Stimulated activated CD4-positive, alpha-beta T cell treated with anti-CD3 and anti-CD28 coated beads, Interleukin-4, amount 100 ng/mL, for 1 hour (primary cell): ENCODE data around the gene PTGDR2.

Experiments used
- DNase-seq: peaks from one replicate; pipeline ENCODE4 v3.0.0-alpha.2; 2020

Gene PTGDR2

DNA sequence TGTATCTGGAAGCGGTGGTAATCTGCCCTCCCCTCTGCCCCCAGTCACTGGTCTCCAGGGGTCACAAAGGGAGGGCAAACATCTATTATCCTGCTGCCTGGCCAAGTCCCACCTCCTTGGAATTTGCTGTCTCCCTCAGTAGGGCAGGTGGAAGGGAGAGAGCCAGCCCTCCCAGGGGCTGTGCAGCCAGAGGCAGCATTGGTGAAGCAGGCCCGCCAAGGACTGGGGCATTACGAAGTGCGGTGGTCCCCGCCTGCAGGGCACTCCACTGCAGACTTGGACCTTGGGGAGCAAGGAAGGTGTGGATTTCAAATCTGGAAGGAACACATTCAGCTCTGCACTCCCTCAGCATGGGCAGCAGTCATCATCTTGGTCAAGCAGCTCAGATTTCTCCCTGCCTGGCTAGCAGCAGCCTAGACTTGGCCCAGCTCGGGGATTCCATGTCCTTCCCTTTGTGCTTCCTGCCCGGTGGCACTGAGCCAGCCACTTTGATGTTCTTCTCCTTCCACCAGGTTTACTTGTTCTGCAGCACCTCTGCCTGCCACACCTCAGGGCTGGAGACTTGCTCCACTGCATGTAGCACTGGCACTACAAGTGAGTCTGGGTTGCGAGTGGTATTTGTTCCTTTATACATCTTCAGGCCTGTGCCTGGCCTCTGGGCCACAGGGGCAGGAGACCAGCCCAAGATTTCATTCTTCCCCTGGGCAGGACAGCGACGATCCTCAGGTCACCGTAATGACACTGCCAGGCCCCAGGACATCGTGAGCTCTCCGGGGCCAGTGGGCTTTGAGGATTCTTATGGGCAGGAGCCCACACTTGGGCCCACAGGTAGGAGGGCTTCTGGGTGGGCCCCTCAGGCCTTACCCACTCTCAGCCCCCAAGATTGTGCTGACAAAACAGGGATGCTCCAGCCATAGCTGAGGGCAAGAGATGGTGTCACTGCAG, 18.9 kb upstream of the PTGDR2 start:
- DNase-seq: no peak

DNA sequence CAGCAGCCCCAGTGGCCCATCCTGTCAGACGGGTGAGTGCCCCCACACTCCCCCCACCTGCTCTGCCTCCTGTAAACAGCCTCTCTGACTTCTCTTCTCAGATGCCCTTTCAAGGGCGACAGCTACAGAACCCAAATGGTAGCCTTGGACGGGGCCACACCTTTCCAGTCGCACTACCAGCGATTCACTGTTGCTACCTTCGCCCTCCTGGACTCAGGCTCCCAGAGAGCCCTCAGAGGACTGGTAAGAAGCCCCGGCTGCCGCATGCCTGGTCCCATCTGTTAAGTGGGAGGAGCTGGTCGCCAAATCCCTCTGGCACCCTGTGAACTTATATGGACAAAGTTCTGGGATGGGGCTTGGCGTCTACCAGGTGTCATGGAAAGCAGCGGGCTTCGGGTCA, 17.8 kb upstream of the PTGDR2 start:
- no peak for DNase-seq

DNA sequence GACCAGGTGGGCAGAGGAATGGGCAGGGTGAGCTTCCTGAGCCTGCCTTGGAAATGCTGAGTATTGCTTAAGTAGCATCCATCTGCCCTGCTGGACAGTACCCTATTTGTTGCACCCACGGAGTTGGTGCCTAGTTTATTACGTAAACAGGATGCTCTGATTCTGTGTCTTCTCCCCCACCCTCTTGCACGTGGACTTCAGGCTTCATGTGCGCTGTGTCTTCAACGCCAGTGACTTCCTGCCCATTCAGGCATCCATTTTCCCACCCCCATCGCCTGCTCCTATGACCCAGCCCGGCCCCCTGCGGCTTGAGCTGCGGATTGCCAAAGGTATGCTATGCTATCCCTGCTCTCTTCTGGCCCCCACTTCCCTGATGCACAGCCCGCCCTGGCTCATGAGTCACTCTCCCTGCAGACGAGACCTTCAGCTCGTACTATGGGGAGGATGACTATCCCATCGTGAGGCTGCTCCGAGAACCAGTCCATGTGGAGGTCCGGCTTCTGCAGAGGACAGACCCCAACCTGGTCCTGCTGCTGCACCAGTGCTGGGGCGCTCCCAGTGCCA, 17.3 kb upstream of the PTGDR2 start:
- no peak for DNase-seq

DNA sequence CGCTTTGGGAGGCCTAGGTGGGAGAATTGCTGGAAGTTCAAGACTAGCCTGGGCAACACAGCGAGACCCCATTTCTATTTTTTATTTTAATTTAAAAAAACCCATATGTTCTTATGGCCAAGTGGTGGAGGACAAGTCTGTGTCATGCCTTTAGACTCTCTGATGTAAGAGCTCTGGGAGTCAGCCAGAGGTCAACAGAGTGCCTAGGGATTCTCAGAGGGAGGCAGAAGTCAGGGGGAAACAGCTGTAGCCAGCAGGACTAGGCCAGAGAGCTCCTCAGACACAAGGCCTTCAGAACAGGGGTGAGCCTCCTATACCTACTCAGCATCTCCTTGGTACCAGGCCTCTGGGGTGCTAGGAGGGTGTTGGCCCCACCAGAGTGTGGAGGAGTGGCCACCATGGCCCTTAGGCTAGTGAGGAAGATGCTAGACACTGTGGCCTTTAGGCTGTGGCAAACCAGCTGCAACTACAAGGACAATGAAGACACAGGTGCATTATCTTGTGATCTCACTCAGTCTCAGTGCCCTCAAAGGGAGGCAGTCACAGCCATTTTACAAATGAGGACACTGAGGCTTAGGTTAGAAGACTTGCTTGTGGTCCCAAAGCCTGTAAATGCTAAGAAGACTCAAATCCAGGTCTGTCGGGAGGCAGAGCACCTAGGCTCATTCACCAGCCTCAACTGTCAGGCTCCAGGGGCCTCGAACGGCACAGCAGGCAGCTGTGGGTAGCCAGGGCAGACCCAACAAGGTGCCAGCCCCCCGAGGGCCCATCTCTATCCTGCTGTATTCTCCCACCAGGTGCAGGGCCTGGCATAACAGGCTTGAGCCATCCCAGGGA, 16.6 kb upstream of the PTGDR2 start:
- no peak for DNase-seq

DNA sequence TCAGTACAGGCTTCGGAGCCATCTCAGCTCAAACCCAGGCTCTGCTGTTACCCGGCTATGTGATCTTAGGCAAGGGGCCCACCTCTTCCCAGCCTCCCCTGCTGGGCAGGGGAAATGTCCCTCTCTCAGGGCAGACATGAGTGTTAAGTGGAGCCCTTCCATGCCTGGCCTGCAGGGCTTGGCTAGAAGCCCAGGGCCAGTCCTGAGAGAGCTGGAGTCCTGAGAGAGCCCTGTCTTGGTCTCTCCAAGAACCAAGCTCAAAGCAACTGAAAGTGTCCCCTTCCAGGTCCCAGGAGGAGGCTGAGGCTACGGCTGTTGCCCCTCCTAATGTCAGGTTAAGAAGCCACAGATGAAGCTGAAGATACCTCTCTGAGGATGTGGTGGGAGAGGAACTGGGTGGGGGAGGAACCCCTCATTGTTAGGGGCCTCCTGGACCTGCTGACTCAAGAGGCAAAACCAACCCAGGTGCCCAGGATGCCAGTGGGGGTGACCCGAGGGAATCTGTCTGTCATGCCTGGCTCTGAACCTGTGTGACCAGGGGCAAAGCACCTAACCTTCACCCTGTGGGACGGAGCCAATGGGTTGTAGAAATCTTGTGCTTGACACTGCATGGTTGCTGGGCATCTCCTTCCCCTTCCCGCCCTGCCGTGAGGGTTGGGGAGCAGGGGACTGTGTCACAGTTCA, 15.8 kb upstream of the PTGDR2 start:
- DNase-seq: no peak

DNA sequence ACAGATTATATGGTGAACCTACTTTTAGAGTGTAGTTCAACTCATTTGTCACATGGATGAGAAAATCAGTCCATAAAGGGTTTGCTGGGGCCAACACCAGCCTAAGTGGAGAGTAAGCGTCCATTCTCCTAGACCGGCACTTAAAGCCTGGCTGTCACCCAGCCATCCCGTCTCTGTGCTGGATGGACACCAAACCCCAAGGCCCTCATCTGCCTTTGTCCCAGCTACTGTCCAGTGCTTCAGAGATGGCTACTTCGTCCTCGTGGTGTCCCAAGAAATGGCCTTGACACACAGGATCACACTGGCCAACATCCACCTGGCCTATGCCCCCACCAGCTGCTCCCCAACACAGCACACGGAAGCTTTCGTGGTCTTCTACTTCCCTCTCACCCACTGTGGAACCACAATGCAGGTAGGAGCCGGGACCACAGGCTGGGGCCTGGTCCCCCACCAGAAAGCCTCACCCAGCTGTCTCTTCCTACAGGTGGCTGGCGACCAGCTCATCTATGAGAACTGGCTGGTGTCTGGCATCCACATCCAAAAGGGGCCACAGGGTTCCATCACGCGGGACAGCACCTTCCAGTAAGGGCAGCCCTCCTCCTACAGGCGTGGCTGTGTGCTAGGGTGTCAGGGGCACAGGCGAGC, 15.1 kb upstream of the PTGDR2 start:
- no peak for DNase-seq

DNA sequence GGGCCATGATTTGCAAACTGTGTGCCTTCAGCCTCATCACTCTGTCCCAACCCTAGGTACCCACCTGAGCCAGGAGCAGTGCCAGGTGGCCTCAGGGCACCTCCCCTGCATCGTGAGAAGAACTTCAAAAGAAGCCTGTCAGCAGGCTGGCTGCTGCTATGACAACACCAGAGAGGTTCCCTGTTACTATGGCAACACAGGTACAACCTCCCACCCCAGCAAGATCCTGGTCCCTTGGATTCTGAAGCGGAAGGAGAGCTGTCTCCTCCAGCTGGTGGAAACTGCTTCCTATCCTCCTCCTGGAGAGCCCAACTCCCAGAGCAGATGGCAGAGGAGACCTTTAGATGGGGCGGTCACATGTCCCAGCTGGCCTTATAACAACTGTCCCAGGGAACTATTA, 14.5 kb upstream of the PTGDR2 start:
- no peak for DNase-seq

DNA sequence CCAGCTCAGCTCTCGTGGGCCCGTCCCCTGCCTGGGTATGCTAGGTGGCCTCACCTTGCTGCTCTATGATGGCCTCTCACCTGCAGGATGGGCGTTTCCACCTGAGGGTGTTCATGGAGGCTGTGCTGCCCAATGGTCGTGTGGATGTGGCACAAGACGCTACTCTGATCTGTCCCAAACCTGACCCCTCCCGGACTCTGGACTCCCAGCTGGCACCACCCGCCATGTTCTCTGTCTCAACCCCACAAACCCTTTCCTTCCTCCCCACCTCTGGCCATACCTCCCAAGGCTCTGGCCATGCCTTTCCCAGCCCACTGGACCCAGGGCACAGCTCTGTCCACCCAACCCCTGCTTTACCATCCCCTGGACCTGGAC, 13.7 kb upstream of the PTGDR2 start:
- no peak for DNase-seq

DNA sequence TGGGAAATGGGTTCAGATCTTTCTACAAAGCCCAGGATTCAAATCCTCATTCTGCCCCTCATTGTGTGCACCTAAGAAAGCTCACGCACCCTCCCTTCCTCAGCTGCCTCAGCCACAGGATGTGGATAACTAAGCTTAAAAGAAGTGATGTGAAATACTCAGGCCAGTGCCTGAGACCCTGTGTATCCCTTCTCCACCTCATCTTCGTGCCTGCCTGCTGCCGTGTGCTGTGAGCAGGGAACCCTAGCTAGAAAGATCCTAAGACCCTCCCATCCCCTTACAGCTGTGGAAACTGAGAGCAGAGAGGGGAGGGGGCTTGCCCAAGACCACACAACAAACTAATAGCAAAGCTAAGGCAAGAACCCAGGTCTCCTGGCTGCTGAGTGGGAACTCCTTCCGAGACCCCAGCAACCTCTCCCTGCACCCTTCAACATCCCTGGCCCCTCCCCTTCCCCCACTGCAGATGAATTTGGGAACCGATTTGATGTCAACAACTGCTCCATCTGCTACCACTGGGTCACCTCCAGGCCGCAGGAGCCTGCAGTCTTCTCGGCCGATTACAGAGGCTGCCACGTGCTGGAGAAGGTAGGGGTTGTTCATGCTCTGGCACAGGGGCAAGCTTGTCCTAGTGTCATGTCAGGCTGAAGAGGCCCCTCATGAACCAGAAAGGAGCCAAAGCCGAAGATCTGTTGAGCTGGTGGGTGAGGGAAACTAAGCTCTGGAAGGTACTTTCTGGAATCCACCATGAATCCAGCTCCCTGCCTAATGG, 13.1 kb upstream of the PTGDR2 start:
- DNase-seq: no peak

DNA sequence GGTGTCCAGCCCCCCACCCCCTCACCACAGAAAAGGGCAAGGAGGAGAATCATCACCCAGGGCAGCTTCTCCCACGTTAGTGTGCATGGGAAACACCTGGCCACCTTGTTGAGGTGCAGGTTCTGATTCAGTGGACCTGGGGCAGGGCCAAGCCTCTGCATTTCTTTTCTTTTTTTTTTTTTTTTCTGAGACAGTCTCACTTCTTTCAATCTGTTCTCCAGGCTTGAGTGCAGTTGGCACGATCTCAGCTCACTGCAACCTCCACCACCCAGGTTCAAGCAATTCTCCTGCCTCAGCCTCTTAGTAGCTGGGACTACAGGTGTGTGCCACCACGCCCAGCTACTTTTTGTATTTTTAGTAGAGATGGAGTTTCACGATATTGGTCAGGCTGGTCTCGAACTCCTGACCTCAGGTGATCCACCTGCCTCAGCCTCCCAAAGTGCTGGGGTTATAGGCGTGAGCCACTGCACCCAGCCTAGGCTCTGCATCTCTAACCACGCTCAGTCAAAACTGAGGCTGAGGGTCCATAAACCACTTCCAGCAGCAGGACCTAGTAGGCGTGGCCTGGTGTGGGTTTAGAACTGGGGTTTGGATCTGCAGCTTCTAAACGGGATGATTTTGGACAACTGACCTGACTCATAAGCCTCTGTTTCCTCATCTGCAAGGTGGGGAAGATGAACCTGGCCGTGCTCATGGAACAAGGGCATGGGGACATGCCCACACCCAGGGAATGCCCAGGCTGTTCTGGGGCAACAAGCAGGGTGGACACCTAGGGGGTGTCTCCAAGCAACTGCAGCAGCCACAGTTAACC, 12.3 kb upstream of the PTGDR2 start:
- no peak for DNase-seq

DNA sequence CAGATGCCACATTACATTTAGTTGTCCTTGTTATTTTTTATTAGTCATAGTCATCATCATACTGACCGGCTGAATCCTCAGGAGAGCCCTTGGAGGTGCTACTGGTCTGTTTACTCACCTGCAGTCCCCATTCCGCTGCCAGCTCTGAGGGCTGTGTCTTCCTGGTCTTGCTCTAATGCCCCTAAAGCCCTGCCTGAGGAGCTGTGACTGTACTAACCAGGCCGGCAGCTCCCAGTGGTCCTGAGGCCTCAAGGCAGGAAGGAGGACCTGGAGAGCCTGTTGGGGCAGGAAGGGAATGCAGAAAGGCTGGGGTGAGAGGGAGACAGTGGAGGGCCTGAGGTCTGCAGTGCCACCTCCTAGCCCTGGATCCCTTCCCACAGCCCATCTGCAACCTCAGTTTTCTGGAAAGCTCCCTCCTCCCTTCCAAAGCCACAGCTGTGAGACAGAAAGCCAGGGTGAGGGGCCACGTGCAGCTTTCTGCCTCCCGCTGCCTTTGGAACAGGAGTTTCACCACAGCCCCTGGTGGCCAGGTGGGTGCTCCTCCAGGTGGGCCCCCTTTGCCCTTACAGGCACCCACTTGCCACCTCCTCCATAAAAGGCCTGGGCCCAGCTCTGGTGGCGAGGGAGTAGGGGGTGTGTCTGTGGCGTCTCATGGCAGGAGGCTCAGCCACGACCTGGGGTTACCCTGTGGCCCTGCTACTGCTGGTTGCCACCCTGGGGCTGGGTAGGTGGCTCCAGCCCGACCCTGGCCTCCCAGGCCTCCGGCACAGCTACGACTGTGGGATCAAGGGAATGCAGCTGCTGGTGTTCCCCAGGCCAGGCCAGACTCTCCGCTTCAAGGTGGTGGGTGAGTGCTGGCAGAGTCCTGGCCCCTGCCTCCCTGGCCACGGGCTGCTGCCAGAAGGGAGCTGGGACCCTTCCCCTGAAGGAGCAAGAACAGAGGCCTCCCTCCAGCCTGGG, 11.4 kb upstream of the PTGDR2 start, which contains the start of gene ZP1:
ZP1 (plus strand) TSS at position 632 of the 960 bp plus-strand sequence; CDS start at position 652, 20 bp downstream.
- no peak for DNase-seq

DNA sequence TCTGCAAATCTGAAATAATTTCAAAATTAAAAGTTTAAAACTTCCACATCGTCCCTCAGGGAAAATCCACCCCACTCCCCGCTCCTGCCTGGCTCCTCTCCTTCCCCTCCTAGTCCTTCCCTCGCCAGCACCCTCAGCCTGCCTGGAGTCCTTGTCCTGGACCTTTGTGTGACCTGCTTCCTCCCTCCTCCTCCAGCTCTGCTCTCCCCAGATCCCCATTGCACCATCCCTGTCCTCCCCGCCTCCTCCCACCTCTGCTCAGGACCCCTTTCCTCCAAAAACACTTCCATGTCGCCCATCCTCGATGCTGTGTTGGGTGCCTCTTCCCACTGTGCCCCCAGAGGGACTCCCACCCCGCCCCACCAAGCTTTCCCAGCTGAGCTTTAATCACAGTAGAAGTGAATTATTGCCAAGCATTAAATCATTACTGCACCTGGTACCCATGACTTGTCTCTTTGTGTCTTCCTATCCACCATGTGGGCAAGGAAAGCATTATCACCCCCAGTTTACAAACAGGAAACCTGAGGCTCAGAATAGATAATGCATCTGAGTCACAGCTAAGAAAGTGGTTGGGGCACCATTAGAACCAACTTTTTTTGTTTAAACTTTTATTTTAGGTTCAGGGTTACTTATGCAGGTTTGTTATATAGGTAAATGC, 9.2 kb upstream of the PTGDR2 start:
- DNase-seq: no peak

DNA sequence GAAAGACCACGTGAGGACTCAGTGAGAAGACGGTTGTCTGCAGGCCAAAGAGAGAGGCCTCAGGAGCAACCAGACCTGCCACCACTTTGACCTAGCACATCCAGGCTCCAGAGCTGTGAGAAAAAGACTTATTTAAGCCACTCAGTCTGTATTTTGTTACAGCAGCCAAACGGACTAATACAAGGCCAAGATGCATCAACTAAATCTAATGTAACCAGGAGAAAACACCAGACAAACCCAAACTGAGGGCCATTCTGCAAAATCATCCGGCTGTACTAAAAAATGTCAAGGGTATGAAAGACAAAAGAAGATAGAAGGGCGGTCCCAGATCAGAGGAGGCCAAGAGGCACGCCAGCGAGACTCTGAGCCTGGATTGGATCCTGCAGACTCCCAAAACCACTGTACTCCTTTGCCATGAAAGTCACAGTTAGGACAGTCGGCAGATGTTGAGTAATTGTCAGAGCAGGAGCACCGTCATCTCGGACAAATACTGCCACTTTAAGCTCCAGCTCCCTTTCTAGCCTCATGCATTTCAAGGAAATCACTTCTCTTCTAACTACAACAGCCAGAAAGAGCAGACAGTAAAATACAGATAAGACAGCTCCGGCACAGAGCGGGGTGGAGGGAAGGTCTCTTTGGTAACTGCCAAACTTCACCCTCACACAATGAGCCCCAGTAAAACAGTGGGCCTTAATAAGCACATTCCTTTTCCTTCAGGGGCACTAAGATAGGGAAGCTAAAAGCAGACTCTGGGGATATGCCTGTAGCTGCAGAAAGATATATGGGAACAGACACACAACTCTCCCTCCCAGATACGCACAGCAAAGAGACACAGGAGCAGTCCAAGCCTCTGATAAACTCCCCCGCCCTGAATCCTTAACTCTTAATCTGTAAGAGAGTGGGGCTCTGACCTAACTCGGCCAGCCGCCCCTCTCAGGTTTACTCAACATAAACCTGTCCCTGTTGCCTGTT, 8.1 kb upstream of the PTGDR2 start:
- DNase-seq: no peak

DNA sequence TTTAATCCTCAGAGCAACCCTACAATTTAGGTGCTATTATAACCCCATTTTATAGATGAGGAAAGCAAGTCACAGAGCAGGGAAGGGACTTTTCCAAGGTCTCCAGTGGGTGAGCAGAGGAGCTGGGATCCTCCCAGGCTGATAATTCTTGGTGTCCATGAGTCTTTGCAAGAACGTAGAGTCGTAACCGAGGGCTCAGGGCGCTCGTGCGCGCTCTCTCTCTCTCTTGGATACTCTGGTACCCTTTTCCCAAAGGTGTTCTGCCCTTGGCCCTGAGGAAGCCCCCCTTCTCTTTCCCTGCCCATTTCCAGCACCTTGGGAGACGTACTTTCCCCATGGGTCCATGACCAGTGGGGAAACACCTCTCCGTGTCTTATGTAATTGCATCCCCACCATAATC, 6.4 kb upstream of the PTGDR2 start:
- DNase-seq: no peak

DNA sequence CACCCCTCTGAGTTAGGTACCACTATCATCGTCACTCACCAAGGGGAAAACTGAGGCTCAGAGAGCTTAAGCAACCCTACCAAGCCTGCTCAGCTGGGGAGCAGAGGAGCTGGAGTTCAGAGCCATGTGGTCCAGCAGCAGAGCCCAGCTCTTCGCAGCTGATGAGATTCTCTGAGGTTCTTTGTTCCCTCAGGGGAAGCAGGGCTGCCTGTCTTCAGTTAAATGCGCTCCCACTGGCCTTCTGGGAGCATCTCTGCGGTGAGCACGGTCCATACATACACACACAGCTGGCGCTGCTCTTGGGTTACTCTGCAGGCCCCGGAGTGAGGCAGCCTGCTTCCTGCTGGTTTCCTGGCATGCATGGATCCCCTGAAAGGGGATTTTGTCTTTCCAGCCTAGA, 5.2 kb upstream of the PTGDR2 start:
- DNase-seq: no peak

DNA sequence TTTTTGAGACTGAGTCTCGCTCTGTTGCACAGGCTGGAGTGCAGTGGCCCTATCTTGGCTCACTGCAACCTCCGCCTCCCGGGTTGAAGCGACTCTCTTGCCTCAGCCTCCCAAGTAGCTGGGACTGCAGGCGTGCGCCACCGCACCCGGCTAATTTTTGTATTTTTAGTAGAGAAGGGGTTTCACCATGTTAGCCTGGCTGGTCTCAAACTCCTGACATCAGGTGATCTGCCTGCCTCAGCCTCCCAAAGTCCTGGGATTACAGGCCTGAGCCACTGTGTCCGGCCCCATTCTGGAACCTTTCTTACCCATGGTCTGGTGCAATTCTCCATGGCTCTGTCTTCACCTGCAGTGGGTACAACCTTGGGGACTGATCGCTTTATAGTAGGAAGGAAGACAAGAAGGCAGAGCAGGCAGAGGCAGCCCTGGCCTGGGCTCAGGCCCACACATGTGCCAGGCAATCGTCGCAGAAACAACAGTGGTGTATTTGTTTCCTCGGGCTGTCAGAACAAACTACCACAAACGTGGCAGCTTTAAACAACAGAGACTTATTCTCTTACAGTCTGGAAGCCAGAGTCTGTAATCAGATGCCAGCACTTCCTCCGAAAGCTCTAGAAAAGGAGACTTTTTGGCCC, 4.0 kb upstream of the PTGDR2 start:
- DNase-seq: no peak
